ENCODE results near the gene KRTAP2-3.

The KRTAP2-3 gene

DNA sequence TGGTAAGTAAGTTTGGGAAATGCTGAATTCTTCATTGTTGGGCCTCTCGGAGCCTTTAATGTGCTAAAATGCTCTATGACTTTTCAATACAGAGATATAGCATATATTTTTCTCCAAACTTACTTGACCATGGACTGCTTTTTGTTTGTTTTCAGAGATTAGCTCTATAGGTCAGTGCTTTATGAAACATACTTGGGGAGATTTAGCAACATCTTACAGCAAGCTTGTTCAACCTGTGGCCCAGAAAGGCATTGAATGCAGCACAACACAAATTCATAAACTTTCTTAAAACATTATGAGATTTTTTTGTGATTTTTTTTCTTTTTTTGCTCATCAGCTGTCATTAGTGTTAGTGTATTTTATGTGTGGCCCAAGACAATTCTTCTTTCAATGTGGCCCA, 50.0 kb downstream of the KRTAP2-3 start:
- TF ChIP-seq, protein P1, sequence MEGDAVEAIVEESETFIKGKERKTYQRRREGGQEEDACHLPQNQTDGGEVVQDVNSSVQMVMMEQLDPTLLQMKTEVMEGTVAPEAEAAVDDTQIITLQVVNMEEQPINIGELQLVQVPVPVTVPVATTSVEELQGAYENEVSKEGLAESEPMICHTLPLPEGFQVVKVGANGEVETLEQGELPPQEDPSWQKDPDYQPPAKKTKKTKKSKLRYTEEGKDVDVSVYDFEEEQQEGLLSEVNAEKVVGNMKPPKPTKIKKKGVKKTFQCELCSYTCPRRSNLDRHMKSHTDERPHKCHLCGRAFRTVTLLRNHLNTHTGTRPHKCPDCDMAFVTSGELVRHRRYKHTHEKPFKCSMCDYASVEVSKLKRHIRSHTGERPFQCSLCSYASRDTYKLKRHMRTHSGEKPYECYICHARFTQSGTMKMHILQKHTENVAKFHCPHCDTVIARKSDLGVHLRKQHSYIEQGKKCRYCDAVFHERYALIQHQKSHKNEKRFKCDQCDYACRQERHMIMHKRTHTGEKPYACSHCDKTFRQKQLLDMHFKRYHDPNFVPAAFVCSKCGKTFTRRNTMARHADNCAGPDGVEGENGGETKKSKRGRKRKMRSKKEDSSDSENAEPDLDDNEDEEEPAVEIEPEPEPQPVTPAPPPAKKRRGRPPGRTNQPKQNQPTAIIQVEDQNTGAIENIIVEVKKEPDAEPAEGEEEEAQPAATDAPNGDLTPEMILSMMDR (IDR thresholded peaks at IDR 0.05; ENCODE audit: insufficient read depth, low read depth, low read length, missing control alignments): no peak
- no peak for DNase-seq (ENCODE audit: low read depth)

GRCh38 chr17:41009301-41009760, 50.6 kb downstream of the KRTAP2-3 start:
- no peak for DNase-seq (ENCODE audit: low read depth)
- no peak overlapping the region for H3K4me3 ChIP-seq (ENCODE audit: low read depth, low read length)
- TF ChIP-seq, protein P1 (IDR thresholded peaks at IDR 0.05; ENCODE audit: insufficient read depth, low read depth, low read length, missing control alignments): no peak

More for the DNA sequence above, 50.0 kb downstream of the KRTAP2-3 start:
- H3K4me3 ChIP-seq (ENCODE audit: low read depth, low read length): no peak overlapping the region

All from GM12865 (cell line).